Upper lobe of left lung (tissue), 4 donors: ENCODE measurements around the gene ISG15.

Experiments
- CTCF ChIP-seq, 6 experiments: fragments of 450-650 bp in 4 of 6; fragments of 200-600 bp in 2 of 6; sonication (generic) in 2 of 6; IDR thresholded peaks; one replicate each; pipeline ENCODE4 v1.5.1; 2016 to 2019; ENCODE audit warnings: antibody characterized with exemption in 6 of 6
- EP300 ChIP-seq, 4 donors: sonication (generic); formaldehyde crosslinking; IDR thresholded peaks; one replicate each; pipeline ENCODE4 v1.5.1; 2017; ENCODE audit warnings: antibody characterized with exemption in 4 of 4, control low read depth in 2 of 4

DNA sequence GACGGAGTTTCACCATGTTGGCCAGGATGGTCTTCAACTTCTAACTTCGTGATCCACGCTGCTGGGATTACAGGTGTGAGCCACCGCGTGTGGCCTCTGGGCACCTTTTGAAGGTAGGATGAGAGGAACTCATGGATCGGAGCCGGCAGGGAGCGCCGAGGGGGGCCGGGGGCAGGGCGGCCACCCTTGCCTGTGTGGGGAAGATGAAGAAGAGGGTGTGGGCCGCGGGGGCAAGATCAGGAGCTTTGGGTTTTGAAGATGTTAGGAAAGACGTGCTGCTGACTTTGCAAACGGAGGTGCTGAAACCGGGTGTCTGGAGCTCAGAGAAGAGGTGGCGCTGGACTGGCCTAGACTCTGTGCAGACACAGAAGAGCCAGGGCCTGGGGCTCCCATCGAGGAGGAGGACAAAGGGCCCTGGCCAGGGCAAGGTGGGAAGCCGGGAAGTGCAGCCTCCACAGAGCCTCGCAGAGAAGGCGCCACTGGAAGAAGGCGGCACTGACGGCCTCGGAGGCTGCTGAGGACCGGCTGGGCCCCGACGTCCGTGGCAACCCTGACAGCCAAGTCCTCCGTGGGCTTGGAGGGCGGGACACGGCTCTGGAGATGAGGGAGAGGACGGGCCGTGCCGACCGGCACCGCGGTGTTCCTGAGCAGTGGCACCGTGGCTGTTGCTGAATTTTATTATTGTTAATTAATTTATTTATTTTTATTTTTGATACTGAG, 47.1 kb downstream of the ISG15 start:
- TF ChIP-seq CTCF (IDR thresholded peaks at IDR 0.05) (no peak), EP300 (IDR thresholded peaks at IDR 0.05) (no peak)
